Measurements from ENCODE around the gene PTCD2.

GRCh38 chr5:72407541-72407940 lies 87.4 kb downstream of the PTCD2 start:
- TF ChIP-seq, protein P1, sequence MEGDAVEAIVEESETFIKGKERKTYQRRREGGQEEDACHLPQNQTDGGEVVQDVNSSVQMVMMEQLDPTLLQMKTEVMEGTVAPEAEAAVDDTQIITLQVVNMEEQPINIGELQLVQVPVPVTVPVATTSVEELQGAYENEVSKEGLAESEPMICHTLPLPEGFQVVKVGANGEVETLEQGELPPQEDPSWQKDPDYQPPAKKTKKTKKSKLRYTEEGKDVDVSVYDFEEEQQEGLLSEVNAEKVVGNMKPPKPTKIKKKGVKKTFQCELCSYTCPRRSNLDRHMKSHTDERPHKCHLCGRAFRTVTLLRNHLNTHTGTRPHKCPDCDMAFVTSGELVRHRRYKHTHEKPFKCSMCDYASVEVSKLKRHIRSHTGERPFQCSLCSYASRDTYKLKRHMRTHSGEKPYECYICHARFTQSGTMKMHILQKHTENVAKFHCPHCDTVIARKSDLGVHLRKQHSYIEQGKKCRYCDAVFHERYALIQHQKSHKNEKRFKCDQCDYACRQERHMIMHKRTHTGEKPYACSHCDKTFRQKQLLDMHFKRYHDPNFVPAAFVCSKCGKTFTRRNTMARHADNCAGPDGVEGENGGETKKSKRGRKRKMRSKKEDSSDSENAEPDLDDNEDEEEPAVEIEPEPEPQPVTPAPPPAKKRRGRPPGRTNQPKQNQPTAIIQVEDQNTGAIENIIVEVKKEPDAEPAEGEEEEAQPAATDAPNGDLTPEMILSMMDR (IDR thresholded peaks at IDR 0.05) = no peak
- no peak for TF ChIP-seq POLR2A (IDR thresholded peaks at IDR 0.05)

All from right lobe of liver (tissue), 4 donors.